PC-9 (cell line): ENCODE results near the gene SAPCD2. TPM values are rescaled to one million over a fixed set of nuclear protein-coding genes. Genes with fewer than 3 reads are reported as not detected.

Experiments
- BruUV-seq: library from RNA; stranded (reverse); fragments of 400-500 nt; replicated peaks from 2 replicates; lab custom pipeline; 2021; lab: Mats Ljungman, UMichigan
- CTCF ChIA-PET: fragments of 300-600 bp; sonication (Branson Sonifier 250); formaldehyde crosslinking; loops from one replicate; lab custom pipeline; 2022; ENCODE audit warnings: antibody characterized with exemption; lab: Charles Lee
- POLR2A ChIA-PET: fragments of 300-600 bp; sonication (Branson Sonifier 250); formaldehyde crosslinking; loops from one replicate; lab custom pipeline; 2022; ENCODE audit warnings: antibody characterized with exemption; ENCODE audit not compliant: unreplicated experiment; lab: Charles Lee
- DNase-seq, 2 experiments: peaks; one replicate each; pipeline versions ENCODE4 v3.0.0 to v3.0.0-alpha.2; 2015 to 2022; ENCODE audit warnings: mixed read lengths in 1 of 2
- H2AFZ ChIP-seq: fragments of 200-600 bp; sonication (generic); 2 replicates; pipeline ENCODE4 v1.8.1; 2017; ENCODE audit warnings: antibody characterized with exemption
- H3F3A ChIP-seq: fragments of 200-600 bp; sonication (generic); 2 replicates; pipeline ENCODE4 v1.8.1; 2017; ENCODE audit warnings: antibody characterized with exemption, mild to moderate bottlenecking, low read depth; ENCODE audit not compliant: insufficient read depth
- H3K27ac ChIP-seq: fragments of 200-600 bp; sonication (generic); 2 replicates; pipeline ENCODE4 v1.6.1; 2016; ENCODE audit warnings: mixed run types
- H3K27me3 ChIP-seq: fragments of 200-600 bp; sonication (generic); 2 replicates; pipeline ENCODE4 v1.6.1; 2016; ENCODE audit warnings: low read depth, mixed run types; ENCODE audit not compliant: insufficient read depth
- H3K36me3 ChIP-seq: fragments of 200-600 bp; sonication (generic); 2 replicates; pipeline ENCODE4 v1.6.1; 2016; ENCODE audit warnings: low read depth, mixed run types
- H3K4me1 ChIP-seq: fragments of 200-600 bp; sonication (generic); replicated peaks from 2 replicates; pipeline ENCODE4 v1.6.1; 2016; ENCODE audit warnings: mixed run types; ENCODE audit not compliant: insufficient read depth
- H3K4me2 ChIP-seq: fragments of 200-600 bp; sonication (generic); 2 replicates; pipeline ENCODE4 v1.6.1; 2017; ENCODE audit warnings: mixed run types
- H3K4me3 ChIP-seq: fragments of 200-600 bp; sonication (generic); 2 replicates; pipeline ENCODE4 v1.6.1; 2016; ENCODE audit warnings: mixed run types
- H3K79me2 ChIP-seq: fragments of 200-600 bp; sonication (generic); 2 replicates; pipeline ENCODE4 v1.6.1; 2017; ENCODE audit warnings: low read depth, mixed run types
- H3K9me2 ChIP-seq: fragments of 200-600 bp; sonication (generic); 2 replicates; pipeline ENCODE4 v1.8.1; 2017; ENCODE audit warnings: mild to moderate bottlenecking; ENCODE audit not compliant: insufficient read depth
- H3K9me3 ChIP-seq: fragments of 200-600 bp; sonication (generic); 2 replicates; pipeline ENCODE4 v1.8.1; 2016; ENCODE audit warnings: low read depth; ENCODE audit not compliant: insufficient read depth
- H4K20me1 ChIP-seq: fragments of 200-600 bp; sonication (generic); 2 replicates; pipeline ENCODE4 v1.8.1; 2017; ENCODE audit not compliant: insufficient read depth
- CTCF ChIP-seq: fragments of 200-600 bp; sonication (generic); conservative IDR thresholded peaks from 2 replicates; pipeline ENCODE4 v1.6.1; 2017; ENCODE audit warnings: mixed run types, antibody characterized with exemption, mild to moderate bottlenecking, moderate library complexity
- EZH2 ChIP-seq: fragments of 200-600 bp; sonication (generic); IDR thresholded peaks from 2 replicates; pipeline ENCODE4 v1.8.0; 2017; ENCODE audit warnings: antibody characterized with exemption, low read depth
- intact Hi-C: fragments of 100-400 bp; cut with micrococcal nuclease; formaldehyde crosslinking; loops from one replicate; pipeline ENCODE4 v1.10.0; 2022; ENCODE audit not compliant: unreplicated experiment
- total RNA-seq: library from RNA; stranded (reverse); gene quantifications from 2 replicates; pipeline ENCODE4 v1.2.3, GENCODE V29; 2021

The SAPCD2 gene
- total RNA-seq, 1 experiment from 2014 or later = 50.3 TPM

DNA sequence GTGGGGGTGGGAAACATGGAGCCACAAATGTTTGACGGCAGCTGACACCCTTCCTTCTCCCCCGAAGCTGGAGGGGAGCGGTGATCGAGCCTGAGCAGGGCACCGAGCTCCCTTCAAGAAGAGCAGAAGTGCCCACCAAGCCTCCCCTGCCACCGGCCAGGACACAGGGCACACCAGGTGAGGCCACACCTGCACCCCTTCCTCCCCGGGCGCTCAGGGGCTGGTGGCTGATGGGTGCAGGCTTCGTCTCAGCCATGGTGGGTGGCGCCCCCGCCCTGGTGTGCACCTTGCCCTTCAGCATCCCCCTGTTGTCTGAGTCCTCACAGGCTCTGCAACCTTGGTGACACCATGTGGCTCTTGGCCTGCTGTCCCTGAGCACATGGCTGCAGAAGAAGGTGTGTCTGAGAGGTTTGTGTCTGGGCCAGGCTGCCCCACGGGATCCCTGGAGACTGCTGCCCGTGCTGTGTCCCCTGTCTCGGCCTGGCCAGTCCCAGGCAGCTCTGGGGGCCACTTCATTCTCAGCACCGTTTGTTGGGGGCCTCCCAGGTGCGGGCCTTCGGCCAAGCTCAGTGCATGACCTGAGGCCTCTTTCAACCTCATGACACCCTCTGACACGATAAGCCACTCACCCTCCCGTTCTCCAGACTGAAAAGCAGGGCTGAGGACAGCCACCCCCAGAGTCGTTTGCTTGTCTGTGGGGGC lies 27.6 kb upstream of the SAPCD2 start:
- Histone ChIP-seq H3F3A (peaks cover 4% of the 10 kb centered on the region; the same call in 1 of the 2 replicates), H3K9me2 (no peaks in the 10 kb centered on the region), H3K27me3 (no peaks in the 10 kb centered on the region), H3K27ac (no peak overlapping the region), H3K4me1 (no peaks in the 10 kb centered on the region), H2AFZ (no peak overlapping the region), H3K4me3 (no peak overlapping the region), H3K36me3 (peaks cover 18% of the 10 kb centered on the region), H3K79me2 (no peaks in the 10 kb centered on the region), H3K9me3 (no peaks in the 10 kb centered on the region), H3K4me2 (no peak overlapping the region), H4K20me1 (no peaks in the 10 kb centered on the region)
- no TSS peak for BruUV-seq
- no peak for TF ChIP-seq EZH2
- no peak for TF ChIP-seq CTCF
- intact Hi-C loops = no loop called here
- ChIA-PET POLR2A (interaction anchor here (0.6 kb wide), 1 partner anchor 568 kb away, joined by 7 read pairs; no protein-coding TSS in a partner anchor), CTCF (no interaction called here)
- DNase-seq = no peak

DNA sequence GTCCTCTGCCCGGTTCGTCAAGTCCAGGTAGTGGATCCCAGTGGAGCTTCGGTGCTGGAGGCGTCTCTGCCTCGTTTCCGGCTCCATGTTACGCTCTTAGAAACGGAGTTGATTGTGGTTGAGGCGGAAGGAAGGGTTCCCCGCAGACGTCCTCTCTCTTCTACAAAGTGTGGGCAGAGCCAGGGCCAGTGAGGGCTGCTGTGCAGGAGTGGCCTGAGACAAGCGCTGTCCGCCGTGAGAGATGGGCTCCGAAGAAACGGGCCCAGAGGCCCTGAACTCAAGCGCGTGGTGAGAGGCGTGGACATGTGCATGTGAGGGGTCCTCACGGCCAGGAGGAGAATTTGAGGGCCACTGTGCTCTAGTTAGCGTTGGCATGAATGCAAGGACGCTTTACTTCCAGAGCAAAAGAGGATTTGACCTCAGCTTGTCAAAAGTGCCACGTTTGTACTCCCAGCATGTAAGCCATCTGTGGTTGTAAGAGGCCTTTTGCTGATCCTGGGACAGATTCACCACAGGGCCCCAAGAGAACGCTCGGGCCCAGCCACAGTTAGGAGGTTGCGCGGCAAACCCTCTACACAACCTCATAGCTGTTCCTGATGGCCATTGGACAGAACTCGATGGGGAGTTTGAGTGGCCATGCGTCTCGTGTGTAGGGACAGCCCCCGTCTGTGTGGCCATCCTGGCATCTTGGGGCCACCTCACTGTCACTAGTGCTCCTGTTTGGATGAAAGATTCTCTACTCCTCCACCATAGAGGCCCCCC lies 26.6 kb upstream of the SAPCD2 start:
- no peak for DNase-seq
- Histone ChIP-seq H3K9me3 (no peaks in the 10 kb centered on the region), H3K4me1 (no peaks in the 10 kb centered on the region), H3K36me3 (peaks cover 14% of the 10 kb centered on the region), H3K27ac (no peak overlapping the region), H2AFZ (no peak overlapping the region), H3K79me2 (no peaks in the 10 kb centered on the region), H3K27me3 (no peaks in the 10 kb centered on the region), H4K20me1 (no peaks in the 10 kb centered on the region), H3F3A (peaks cover 4% of the 10 kb centered on the region; the same call in 1 of the 2 replicates), H3K9me2 (no peaks in the 10 kb centered on the region), H3K4me2 (no peak overlapping the region), H3K4me3 (no peak overlapping the region)
- ChIA-PET CTCF (no interaction called here), POLR2A (no interaction called here)
- TF ChIP-seq EZH2 (no peak), CTCF (no peak)
- no TSS peak for BruUV-seq
- intact Hi-C loops = no loop called here

DNA sequence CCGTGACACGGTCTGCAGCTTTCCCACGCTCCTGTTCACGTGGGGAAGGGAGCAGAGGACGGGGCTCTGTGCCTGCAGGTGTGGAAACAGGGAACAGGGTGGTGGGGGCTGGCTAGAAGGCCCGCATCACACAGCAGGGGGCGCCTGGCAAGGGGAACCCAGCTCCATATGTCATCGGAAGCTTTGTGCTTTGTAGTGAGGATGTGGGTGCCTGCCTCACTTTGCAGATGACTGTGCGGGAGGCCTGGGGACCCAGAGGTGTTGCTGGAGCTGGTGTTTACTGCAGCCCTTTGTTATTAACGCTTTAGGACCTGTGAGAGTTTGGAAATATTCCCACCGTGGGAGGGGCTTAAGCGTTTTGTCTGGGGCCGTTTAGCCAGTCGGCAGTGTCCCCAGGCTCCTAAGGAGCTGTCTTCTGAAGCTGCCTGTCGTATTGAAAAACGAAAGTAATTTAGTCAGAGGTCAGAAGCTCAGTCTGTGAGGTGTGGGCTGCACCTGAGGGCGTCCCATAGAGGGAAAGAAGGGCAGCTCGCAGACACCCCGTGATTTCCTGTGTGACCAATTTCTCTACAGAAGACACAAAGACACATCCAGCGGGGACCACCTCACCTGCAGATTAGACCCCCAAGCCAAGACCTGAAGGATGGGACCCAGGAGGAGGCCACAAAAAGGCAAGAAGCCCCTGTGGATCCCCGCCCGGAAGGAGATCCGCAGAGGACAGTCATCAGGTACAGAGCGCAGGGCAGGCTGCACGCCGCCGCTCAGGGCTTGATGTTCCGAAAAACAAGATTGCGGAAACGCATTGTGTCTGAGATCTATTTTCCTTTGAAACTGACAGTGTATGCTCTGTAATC lies 25.5 kb upstream of the SAPCD2 start:
- no peak overlapping the region for H2AFZ ChIP-seq
- no TSS peak for BruUV-seq
- H3F3A ChIP-seq = no peaks in the 10 kb centered on the region; the same call in 1 of the 2 replicates
- H3K9me3 ChIP-seq = no peaks in the 10 kb centered on the region
- intact Hi-C loops = no loop called here
- H3K79me2 ChIP-seq = no peaks in the 10 kb centered on the region
- no peak overlapping the region for H3K4me2 ChIP-seq
- DNase-seq = no peak
- H3K9me2 ChIP-seq = no peaks in the 10 kb centered on the region
- peaks cover 3% of the 10 kb centered on the region; the same call in 1 of the 2 replicates for H3K36me3 ChIP-seq
- no peaks in the 10 kb centered on the region for H4K20me1 ChIP-seq
- ChIA-PET POLR2A (no interaction called here), CTCF (no interaction called here)
- H3K27ac ChIP-seq = no peak overlapping the region
- no peaks in the 10 kb centered on the region for H3K27me3 ChIP-seq
- no peak overlapping the region for H3K4me3 ChIP-seq
- TF ChIP-seq CTCF (no peak), EZH2 (no peak)
- H3K4me1 ChIP-seq = no peaks in the 10 kb centered on the region
